ENCODE data around the gene PKMYT1.

DNA sequence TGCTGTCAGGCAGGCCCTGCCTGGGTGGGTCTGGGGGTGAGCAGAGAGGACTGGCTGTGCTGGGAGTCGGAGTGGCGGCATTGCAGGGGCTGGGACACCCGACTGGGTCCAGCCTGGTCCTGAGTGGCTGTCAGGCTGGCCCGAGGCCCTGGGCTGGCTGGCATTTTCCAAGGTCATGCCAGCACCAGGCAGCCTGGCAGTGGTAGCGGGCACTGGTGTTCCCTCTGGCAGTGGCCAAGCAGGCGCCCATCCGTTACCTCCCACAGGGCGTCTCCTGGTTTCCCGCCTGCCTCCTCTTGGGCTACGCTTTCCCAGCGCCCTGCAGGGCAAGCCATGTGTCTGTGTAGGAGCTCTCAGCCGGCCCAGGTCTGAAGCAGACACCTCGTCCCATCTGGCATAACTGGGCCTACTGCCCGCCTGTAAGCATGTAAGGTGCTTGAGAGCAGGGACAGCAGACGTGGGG lies 5.7 kb upstream of the PKMYT1 start:
- no peak for TF ChIP-seq FOXM1 (IDR thresholded peaks at IDR 0.05; ENCODE audit: low read depth)
- TF ChIP-seq EZH2phosphoT487 (IDR thresholded peaks at IDR 0.05; ENCODE audit: borderline replicate concordance, low read depth), result no peak
- TF ChIP-seq, protein P1, sequence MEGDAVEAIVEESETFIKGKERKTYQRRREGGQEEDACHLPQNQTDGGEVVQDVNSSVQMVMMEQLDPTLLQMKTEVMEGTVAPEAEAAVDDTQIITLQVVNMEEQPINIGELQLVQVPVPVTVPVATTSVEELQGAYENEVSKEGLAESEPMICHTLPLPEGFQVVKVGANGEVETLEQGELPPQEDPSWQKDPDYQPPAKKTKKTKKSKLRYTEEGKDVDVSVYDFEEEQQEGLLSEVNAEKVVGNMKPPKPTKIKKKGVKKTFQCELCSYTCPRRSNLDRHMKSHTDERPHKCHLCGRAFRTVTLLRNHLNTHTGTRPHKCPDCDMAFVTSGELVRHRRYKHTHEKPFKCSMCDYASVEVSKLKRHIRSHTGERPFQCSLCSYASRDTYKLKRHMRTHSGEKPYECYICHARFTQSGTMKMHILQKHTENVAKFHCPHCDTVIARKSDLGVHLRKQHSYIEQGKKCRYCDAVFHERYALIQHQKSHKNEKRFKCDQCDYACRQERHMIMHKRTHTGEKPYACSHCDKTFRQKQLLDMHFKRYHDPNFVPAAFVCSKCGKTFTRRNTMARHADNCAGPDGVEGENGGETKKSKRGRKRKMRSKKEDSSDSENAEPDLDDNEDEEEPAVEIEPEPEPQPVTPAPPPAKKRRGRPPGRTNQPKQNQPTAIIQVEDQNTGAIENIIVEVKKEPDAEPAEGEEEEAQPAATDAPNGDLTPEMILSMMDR (IDR thresholded peaks at IDR 0.05), result no peak
- TF ChIP-seq RAD21 (IDR thresholded peaks at IDR 0.05; ENCODE audit: low read length), result no peak
- TF ChIP-seq, protein P2, sequence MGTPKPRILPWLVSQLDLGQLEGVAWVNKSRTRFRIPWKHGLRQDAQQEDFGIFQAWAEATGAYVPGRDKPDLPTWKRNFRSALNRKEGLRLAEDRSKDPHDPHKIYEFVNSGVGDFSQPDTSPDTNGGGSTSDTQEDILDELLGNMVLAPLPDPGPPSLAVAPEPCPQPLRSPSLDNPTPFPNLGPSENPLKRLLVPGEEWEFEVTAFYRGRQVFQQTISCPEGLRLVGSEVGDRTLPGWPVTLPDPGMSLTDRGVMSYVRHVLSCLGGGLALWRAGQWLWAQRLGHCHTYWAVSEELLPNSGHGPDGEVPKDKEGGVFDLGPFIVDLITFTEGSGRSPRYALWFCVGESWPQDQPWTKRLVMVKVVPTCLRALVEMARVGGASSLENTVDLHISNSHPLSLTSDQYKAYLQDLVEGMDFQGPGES (IDR thresholded peaks at IDR 0.05; ENCODE audit: low read depth, low read length), result no peak
- TF ChIP-seq POLR2AphosphoS5 (IDR thresholded peaks at IDR 0.05; ENCODE audit: low read depth, low read length), result no peak
- TF ChIP-seq TAF1 (IDR thresholded peaks at IDR 0.05; ENCODE audit: borderline replicate concordance, low read depth, low read length), result no peak
- TF ChIP-seq SMC3 (IDR thresholded peaks at IDR 0.05; ENCODE audit: low read depth, low read length), result no peak
- TF ChIP-seq RXRA (IDR thresholded peaks at IDR 0.05; ENCODE audit: borderline replicate concordance, low read depth), result no peak
- TF ChIP-seq, protein P3, sequence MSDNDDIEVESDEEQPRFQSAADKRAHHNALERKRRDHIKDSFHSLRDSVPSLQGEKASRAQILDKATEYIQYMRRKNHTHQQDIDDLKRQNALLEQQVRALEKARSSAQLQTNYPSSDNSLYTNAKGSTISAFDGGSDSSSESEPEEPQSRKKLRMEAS (IDR thresholded peaks at IDR 0.05; ENCODE audit: low read depth), result no peak
- TF ChIP-seq, protein P4, sequence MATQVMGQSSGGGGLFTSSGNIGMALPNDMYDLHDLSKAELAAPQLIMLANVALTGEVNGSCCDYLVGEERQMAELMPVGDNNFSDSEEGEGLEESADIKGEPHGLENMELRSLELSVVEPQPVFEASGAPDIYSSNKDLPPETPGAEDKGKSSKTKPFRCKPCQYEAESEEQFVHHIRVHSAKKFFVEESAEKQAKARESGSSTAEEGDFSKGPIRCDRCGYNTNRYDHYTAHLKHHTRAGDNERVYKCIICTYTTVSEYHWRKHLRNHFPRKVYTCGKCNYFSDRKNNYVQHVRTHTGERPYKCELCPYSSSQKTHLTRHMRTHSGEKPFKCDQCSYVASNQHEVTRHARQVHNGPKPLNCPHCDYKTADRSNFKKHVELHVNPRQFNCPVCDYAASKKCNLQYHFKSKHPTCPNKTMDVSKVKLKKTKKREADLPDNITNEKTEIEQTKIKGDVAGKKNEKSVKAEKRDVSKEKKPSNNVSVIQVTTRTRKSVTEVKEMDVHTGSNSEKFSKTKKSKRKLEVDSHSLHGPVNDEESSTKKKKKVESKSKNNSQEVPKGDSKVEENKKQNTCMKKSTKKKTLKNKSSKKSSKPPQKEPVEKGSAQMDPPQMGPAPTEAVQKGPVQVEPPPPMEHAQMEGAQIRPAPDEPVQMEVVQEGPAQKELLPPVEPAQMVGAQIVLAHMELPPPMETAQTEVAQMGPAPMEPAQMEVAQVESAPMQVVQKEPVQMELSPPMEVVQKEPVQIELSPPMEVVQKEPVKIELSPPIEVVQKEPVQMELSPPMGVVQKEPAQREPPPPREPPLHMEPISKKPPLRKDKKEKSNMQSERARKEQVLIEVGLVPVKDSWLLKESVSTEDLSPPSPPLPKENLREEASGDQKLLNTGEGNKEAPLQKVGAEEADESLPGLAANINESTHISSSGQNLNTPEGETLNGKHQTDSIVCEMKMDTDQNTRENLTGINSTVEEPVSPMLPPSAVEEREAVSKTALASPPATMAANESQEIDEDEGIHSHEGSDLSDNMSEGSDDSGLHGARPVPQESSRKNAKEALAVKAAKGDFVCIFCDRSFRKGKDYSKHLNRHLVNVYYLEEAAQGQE (IDR thresholded peaks at IDR 0.05; ENCODE audit: low read depth, low read length), result no peak
- no peak for TF ChIP-seq NFIC (IDR thresholded peaks at IDR 0.05; ENCODE audit: borderline replicate concordance)
- no peak for TF ChIP-seq MEF2A (IDR thresholded peaks at IDR 0.05; ENCODE audit: borderline replicate concordance, low read depth)

Measured in SK-N-SH (cell line).